ENCODE data around the gene PTGR3.

- TF ChIP-seq POLR2A (IDR thresholded peaks at IDR 0.05) = no peak
- no peak for TF ChIP-seq CTCF (IDR thresholded peaks at IDR 0.05)
These were observed 22.1 kb upstream of the PTGR3 start for GRCh38 chr18:75231053-75231406.
